ENCODE data around the gene RCAN1. TPM values are rescaled to one million over a fixed set of nuclear protein-coding genes. Genes with fewer than 3 reads are reported as not detected.
A peak's percentile ranks its signal among the peaks of the same experiment; 100 is the strongest.

Gene RCAN1
- total and polyA plus RNA-seq, 9 of the 15 experiments (the other 6 are each of a cell fraction or from before 2014, with no cell fraction given) = 4.4 to 16.5 (median 12.3) TPM

- TF ChIP-seq FOXO4 (CRISPR knock-in tag; IDR thresholded peaks at IDR 0.05) = no peak
These were observed 71.9 kb downstream of the RCAN1 start (continued) for GRCh38 chr21:34543017-34543416.

GRCh38 chr21:34540206-34540605 lies 74.7 kb downstream of the RCAN1 start:
- H3K9me1 ChIP-seq (ENCODE audit: control insufficient read depth, insufficient read depth, low read length) = no peaks in the 10 kb centered on the region
- H3K27ac ChIP-seq (ENCODE audit: extremely low read depth, low read depth, low read length) = no peak overlapping the region
- no TSS peak for BruUV-seq (replicated peaks)
- TF ChIP-seq CLOCK (CRISPR knock-in tag; IDR thresholded peaks at IDR 0.05; ENCODE audit: borderline replicate concordance) (no peak), C11orf30 (IDR thresholded peaks at IDR 0.05; ENCODE audit: low read depth) (0 out of 2 replicates have a peak, but pooled peaks have one; percentile 7)
- H3K36me3 ChIP-seq (ENCODE audit: control insufficient read depth, insufficient read depth, low read length) = no peaks in the 10 kb centered on the region
- WGBS (ENCODE audit: insufficient coverage, low coverage, missing lambda C conversion rate) = 7% methylated on average over 5 of the region's 5 CpGs
- H3K9ac ChIP-seq (ENCODE audit: insufficient read depth in 1 of 2, low read depth in 2 of 2, low read length in 2 of 2) = no peak overlapping the region
- H2AFZ ChIP-seq (ENCODE audit: low read depth, low read length) = no peak overlapping the region
- FAIRE-seq (no peak), DNase-seq (ENCODE audit: extremely low read depth in 1 of 4, low spot score in 3 of 4) (no peak), ATAC-seq (no peak)
- in situ Hi-C loops (cut with MboI) = no loop called here
- no peaks in the 10 kb centered on the region; a peak in 2 of 5 replicates for H3K27me3 ChIP-seq (ENCODE audit: control insufficient read depth in 2 of 2, insufficient read depth in 2 of 2, low read length in 2 of 2)
- H3K4me3 ChIP-seq = no peak overlapping the region
- H3K9me3 ChIP-seq (replicated peaks; ENCODE audit: control insufficient read depth, insufficient read depth, low read depth, low read length) = no peaks in the 10 kb centered on the region; the same call in 1 of the 2 replicates
- H3K4me1 ChIP-seq (replicated peaks in 1 of 2; ENCODE audit: control insufficient read depth in 2 of 2, insufficient read depth in 2 of 2, low read length in 2 of 2) = peaks cover 0 to 7% of the 10 kb centered on the region in 2 experiments; a peak in 2 of 5 replicates
- ChIA-PET CTCF (ENCODE audit: low intra/inter-chr PET ratio) (no interaction called here), POLR2A (no interaction called here)
- no peaks in the 10 kb centered on the region for H3K79me2 ChIP-seq (ENCODE audit: control insufficient read depth, insufficient read depth, low read length)
- H3K4me2 ChIP-seq (ENCODE audit: insufficient read depth, low read length) = no peak overlapping the region
- intact Hi-C loops (cut with micrococcal nuclease) = no loop called here
- H4K20me1 ChIP-seq (replicated peaks; ENCODE audit: control insufficient read depth, insufficient read depth, low read length) = no peaks in the 10 kb centered on the region
